Measurements from ENCODE around the gene PSMB11. TPM values are rescaled to one million over a fixed set of nuclear protein-coding genes. Genes with fewer than 3 reads are reported as not detected.

Gene PSMB11
- total RNA-seq, 1 donor from 2014 or later = not detected

- H3K27me3 ChIP-seq (ENCODE audit: low read depth) = no peaks in the 10 kb centered on the region
- ATAC-seq (peak; percentile 28 to 43), DNase-seq (no peak)
- peaks cover 85% of the 10 kb centered on the region for H3K36me3 ChIP-seq
- no peak for TF ChIP-seq CTCF (IDR thresholded peaks at IDR 0.05)
- no peaks in the 10 kb centered on the region for H3K9me3 ChIP-seq
- intact Hi-C loops (cut with DNase I) = no loop called here
- H3K27ac ChIP-seq = no peak overlapping the region
- H3K4me3 ChIP-seq = no peak overlapping the region
- H3K4me1 ChIP-seq = peaks cover 10% of the 10 kb centered on the region
Measured at GRCh38 chr14:23062002-23062401, 20.0 kb downstream of the PSMB11 start.

- TF ChIP-seq CTCF (IDR thresholded peaks at IDR 0.05) = no peak
- Histone ChIP-seq H3K4me3 (no peak overlapping the region), H3K36me3 (peaks cover 100% of the 10 kb centered on the region), H3K27me3 (ENCODE audit: low read depth) (no peaks in the 10 kb centered on the region), H3K27ac (no peak overlapping the region), H3K9me3 (no peaks in the 10 kb centered on the region), H3K4me1 (peaks cover 13% of the 10 kb centered on the region)
- ATAC-seq (no peak), DNase-seq (no peak)
- intact Hi-C loops (cut with DNase I) = no loop called here
Measured at GRCh38 chr14:23063601-23064000, 21.6 kb downstream of the PSMB11 start.

- ATAC-seq = no peak
- no peak overlapping the region for H3K27ac ChIP-seq
- H3K4me3 ChIP-seq = no peak overlapping the region
- TF ChIP-seq CTCF (IDR thresholded peaks at IDR 0.05) = no peak
- H3K36me3 ChIP-seq = peaks cover 81% of the 10 kb centered on the region
- no peak for DNase-seq
- H3K27me3 ChIP-seq (ENCODE audit: low read depth) = no peaks in the 10 kb centered on the region
- peaks cover 33% of the 10 kb centered on the region for H3K4me1 ChIP-seq
- intact Hi-C loops (cut with DNase I) = no loop called here
- no peaks in the 10 kb centered on the region for H3K9me3 ChIP-seq
Measured at GRCh38 chr14:23066368-23066767, 24.4 kb downstream of the PSMB11 start.

GRCh38 chr14:23066855-23067744 lies 25.1 kb downstream of the PSMB11 start:
- no peak overlapping the region for H3K4me3 ChIP-seq
- DNase-seq (no peak), ATAC-seq (no peak)
- peaks cover 78% of the 10 kb centered on the region for H3K36me3 ChIP-seq
- H3K27ac ChIP-seq = no peak overlapping the region
- H3K4me1 ChIP-seq = peaks cover 37% of the 10 kb centered on the region
- no peaks in the 10 kb centered on the region for H3K27me3 ChIP-seq (ENCODE audit: low read depth)
- intact Hi-C loops (cut with DNase I) = no loop called here
- H3K9me3 ChIP-seq = no peaks in the 10 kb centered on the region
- no peak for TF ChIP-seq CTCF (IDR thresholded peaks at IDR 0.05)

GRCh38 chr14:23067847-23068788 lies 26.1 kb downstream of the PSMB11 start:
- Histone ChIP-seq H3K27me3 (ENCODE audit: low read depth) (no peaks in the 10 kb centered on the region), H3K9me3 (no peaks in the 10 kb centered on the region), H3K27ac (no peak overlapping the region), H3K36me3 (peaks cover 78% of the 10 kb centered on the region), H3K4me1 (peaks cover 36% of the 10 kb centered on the region), H3K4me3 (no peak overlapping the region)
- DNase-seq (no peak), ATAC-seq (no peak)
- no peak for TF ChIP-seq CTCF (IDR thresholded peaks at IDR 0.05)
- intact Hi-C loops (cut with DNase I) = no loop called here

Data from lower lobe of right lung (tissue), 2 donors.